Stimulated activated CD8-positive, alpha-beta memory T cell treated with anti-CD3 and anti-CD28 coated beads, Interleukin-2, amount 100 ng/mL, for 1 hour (primary cell): ENCODE results near the gene TBC1D2B.

Experiments
- DNase-seq, 2 donors: peaks; one replicate each; pipeline ENCODE4 v3.0.0-alpha.2; 2020; ENCODE audit warnings: low read depth in 2 of 2

The TBC1D2B gene

GRCh38 chr15:78097667-78098066, 20.2 kb upstream of the TBC1D2B start:
- DNase-seq: no peak

DNA sequence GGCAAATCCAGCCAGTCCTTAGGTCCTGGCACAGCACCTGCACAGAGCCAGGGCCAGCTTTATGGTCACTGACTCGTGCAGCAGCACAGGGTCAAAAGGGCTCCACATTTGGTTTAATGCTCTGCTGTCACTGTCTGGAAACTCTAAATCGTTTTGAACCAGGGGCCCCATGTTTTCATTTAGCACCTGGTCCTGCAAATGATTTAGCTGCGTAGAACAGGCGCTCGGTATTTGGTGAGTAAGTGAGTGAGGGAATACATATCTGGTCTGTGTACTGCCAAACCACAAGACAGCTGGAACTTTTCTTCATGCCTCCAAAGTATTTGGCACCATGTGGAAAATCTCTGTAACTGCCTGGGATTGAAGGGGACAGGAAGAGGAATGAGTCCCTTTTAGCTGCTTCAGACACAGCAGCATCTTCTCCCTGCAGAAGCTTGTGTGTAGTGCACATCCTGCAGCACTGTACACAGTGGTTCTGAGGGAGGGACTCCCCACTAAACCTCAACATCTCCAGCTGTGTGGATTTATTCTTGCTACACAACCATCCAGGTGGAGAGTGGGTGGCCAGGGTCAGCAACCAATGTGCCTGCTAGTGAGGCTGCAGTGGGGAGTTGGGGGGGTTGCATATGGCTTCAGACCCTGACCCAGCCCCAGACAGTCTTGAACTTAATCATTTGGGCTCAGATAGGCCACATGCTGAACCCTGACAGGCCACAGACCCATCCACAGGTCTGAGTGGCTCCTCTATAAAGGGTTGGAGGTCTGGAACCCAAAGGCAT, 15.9 kb upstream of the TBC1D2B start:
- no peak for DNase-seq

- DNase-seq: no peak
These were observed 14.9 kb upstream of the TBC1D2B start, which contains the start of gene SH2D7 for GRCh38 chr15:78092261-78093041. Gene SH2D7, plus strand, starts transcription at chr15:78092561. Its CDS starts 24 bp downstream, at chr15:78092585.

GRCh38 chr15:78090422-78091063, 13.0 kb upstream of the TBC1D2B start:
- DNase-seq: no peak

GRCh38 chr15:78088773-78089080, 11.2 kb upstream of the TBC1D2B start:
- DNase-seq: no peak

- no peak for DNase-seq
These were observed 10.7 kb upstream of the TBC1D2B start for GRCh38 chr15:78087951-78088772.

DNA sequence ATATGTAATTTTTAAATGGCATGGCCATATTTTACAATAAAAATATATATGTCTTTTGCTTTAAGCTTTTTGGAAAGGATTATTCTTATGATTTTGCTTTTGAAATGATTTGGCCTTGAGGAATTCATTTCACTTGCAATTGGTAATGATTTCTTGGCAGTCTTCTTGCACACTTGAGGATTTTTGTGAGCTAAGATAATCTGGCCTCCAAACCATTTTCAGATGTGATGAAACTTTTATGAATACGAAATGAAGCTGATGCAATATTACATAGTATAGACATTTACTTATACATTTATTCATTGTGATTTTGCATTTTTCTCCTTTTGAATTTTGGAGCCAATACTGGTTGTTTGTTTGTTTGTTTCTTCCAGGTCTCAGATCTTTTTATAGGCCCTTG, 8.4 kb upstream of the TBC1D2B start:
- DNase-seq: no peak

GRCh38 chr15:78084449-78084750, 6.9 kb upstream of the TBC1D2B start:
- no peak for DNase-seq

DNA sequence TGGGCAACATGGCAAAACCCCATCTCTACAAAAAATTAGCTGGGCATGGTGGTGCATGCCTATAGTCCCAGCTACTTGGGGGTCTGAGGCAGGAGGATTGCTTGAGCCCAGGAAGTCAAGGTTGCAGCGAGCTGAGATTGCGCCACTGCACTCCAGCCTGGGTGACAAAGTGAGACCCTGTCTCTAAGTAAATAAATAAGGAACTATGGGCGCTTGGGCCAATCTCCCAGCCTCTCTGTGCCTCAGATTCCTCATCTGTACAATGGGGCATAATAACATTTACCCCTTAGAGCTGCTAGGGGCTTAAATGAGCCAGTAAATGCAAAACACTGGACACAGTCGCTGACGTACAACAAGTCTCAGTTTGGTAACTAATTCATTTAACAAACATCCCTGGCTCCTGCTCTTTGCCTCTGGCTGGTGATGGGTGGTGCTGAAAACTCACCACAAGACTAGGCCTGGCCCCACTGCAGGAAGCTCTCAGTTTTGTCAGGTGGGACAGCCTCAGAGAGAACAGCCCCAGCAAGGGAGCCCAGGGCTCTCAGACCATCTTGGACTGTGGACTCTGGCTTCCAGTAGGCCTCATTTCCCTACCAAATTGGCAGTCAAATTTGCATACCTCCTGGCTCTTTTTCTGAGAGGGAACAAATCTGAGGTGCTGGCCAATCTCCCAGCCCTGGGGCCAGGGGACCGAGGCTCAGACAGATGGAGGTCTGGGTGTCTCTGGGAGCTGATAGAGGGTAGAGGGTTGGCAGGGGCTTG, 6.4 kb upstream of the TBC1D2B start:
- no peak for DNase-seq

DNA sequence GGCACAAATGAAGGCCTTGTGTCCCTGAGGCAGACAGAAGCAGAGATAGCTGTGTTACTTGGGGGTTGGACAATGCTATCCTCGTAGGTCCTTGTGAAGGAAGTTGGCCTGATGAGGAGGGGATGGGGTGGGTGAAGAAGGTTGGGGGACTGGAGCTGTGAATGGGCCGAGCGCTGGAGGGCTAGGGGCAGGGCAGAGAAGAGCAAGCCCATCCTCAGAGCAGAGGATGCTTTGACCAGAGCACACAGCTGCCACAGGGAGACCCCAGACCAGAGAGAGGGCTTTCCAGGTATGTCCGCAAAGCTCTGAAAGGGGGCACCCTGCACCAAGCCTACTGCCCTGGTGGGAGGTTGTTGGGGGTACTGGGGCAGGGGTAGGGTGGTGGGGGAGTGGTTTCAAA, 5.7 kb upstream of the TBC1D2B start:
- DNase-seq: no peak

DNA sequence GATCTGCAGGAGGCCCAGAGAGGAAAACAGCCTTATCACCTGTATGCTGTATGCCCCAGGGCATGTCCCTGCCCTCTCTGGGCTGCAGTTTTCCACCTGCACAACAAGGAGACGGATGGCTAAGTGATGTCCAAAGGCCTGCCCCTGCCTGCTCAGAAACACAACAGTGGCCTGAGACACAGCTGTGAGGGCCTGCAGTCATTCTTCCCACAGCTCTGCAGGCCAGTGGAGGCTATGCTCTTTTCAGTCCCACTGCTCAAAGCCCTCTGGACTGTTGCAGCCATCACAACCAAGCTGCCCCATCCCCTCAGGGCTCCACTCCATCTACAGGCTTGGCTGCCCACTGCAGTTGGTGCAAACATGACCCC, 5.2 kb upstream of the TBC1D2B start:
- DNase-seq: no peak

DNA sequence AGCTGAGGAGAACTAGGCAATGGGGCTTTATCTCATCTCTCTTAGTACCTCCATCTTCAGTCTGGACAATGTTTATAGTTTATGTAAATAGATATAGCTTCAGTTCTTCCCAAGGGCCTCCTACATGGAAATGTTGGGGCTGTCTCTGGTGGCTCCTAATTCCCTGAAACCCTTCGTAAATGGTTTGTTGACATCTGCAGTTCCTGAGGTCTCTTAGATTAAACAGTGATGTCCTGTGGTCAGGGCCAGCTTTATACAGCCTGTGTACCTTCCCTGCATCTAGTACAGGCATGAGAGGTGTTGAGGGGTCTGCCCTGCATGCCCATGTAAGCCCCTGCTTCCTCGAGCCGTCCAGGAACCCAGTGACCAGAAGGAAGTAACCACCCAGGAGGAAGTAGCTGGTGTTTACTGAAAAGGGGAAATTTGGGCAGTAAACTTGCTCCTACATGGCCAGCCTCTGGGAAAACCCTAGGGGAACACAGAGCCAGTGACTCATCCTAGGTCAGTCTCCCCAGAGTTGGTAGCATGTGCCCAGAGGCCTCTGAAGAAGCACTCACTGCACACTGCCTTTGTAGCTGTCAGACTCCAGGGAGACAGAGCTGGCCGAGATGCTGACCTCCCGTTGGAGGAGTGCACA, 4.7 kb upstream of the TBC1D2B start:
- no peak for DNase-seq

DNA sequence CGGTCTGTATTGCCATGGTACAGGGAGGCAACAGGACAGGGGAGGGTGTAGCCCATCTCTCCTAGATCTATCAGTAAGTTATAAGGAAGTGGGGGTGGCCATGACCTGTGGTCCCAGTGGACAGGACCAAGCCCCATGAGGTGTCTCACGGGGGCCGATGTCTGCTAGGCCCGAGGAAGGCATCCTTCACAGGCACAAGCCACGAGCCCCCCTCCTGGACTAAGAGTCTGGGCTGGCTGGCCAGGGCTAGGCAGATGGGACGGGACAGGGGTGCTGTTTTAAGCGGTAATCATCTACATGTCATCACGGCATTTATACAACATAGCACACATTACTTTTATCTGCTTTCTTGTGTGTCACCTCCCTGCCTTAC, 2.6 kb upstream of the TBC1D2B start:
- DNase-seq: no peak

DNA sequence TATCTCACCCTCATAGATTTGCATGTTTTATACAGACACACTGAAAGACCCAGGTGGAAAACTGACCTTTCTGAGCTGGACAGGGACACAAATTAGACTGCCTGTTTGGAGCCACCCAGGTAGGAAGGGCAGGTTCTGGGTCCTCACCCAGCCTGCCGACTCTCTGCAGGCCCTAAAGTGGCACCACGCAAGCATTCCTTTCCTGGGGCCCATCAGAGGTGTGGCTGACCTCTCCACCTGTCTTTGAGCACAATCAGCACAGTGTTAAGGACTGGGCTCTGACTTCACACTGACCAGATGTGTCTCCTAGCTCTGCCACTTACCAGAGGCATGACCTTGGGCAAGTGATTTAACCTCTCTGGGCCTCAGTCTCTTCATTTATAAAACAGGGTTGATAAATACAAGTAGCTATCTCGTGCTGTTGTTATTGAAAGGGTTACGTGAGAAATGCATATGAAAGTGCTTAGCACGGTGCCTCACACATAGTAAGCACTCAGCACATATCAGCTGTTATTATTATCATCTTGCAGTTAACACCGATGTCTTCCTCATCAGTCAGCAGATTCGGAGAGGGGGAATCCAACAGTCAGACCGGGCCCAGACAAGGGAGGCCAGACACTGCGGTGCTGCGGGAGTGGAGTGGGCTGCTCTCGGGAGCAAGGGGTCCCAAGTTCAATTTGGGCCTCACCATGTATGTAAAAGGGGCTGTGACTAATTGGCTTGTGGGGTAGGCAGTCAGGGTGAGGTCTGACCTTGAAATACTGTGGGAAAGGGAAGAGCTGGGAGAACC, 2.0 kb upstream of the TBC1D2B start:
- DNase-seq: no peak

- DNase-seq: no peak
These were observed 330 bp upstream of the TBC1D2B start for GRCh38 chr15:78077871-78078210.

DNA sequence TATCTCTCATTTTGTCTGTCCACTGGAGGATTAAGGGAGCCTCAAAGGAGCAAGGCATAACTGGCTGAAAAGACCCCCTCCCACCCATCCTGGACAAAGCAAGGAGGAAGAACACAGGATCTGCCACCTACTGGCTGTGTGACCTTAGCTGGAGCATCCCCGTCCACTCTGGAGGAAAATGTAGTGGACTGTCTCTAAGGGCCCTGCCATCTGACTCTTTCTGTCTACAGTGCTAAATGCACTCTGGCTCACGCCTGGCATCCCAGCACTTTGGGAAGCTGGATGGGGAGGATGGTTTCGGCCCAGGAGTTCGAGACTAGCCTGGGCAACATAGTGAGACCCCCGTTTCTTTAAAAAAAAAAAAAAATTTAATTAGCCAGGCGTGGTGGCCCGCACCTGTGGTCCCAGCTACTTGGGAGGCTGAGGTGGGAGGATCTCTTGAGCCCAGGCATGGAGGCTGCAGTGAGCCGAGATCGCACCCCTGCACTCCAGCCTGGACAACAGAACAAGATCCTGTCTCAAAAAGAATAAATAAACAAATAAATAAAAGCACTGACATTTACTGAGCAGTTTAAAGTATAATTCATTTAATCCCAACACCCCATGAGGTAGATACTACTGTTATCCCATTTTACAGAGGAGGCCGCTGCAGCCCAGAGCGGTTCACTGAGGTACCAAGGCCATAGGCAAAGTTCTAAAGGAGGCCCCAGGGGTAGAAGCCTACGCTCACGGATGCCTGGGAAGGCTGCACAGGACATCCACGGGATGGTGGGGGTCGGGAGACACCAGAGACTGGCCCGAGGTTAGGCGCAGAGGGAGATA, 1.1 kb downstream of the TBC1D2B start:
- no peak for DNase-seq

DNA sequence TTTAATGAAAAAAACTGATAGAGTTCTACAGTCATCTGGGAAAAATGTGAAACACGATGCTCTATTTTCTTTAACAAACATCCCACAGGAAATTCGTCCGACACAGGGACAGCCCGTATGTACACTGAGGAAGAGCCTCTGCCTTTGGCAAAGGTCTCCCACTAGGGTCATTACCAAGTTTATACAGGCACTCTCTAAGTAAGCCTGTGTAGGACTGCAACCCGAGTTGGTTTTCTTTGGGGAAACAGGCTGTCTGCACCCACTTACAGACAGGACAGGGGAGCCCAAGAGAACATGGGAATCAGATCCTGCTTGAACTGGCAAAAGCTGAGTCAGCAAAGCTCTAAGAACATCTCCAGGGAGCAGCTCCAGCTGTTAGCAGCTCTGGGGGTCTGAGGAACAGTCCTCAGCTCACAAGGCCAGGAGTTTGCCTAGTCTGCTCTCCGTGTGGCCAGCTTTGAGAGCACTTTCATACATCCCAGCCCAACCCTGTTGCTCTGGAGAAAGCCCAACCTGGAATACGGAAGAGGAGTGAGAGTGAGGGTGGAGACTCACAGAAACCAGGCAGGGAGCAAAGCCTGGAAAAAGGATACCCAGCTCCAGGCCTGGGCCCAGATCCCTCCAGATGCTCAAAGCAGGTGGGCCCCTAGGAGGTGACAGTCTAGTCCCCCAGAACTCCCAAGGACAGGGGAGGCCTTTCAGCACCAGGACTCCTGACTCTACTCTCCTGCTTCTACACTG, 1.9 kb downstream of the TBC1D2B start:
- no peak for DNase-seq

- DNase-seq: no peak
These were observed 4.3 kb downstream of the TBC1D2B start for GRCh38 chr15:78073046-78073787.
